Sigmoid colon (tissue), 3 donors: ENCODE results near the gene TMEM198.

Source experiments
- CTCF ChIP-seq, 4 experiments: fragments of 450-650 bp in 3 of 4; fragments of 200-600 bp in 1 of 4; IDR thresholded peaks; one replicate each; pipeline ENCODE4 v1.5.1; 2016 to 2019; ENCODE audit warnings: antibody characterized with exemption in 4 of 4, mild to moderate bottlenecking in 3 of 4, moderate library complexity in 2 of 4
- POLR2A ChIP-seq, 2 donors: fragments of 450-650 bp; IDR thresholded peaks; one replicate each; pipeline ENCODE4 v1.6.1; 2016; ENCODE audit warnings: antibody characterized with exemption in 2 of 2, mild to moderate bottlenecking in 2 of 2, moderate library complexity in 2 of 2

- TF ChIP-seq CTCF (IDR thresholded peaks at IDR 0.05) (no peak), POLR2A (IDR thresholded peaks at IDR 0.05) (no peak)
Measured at GRCh38 chr2:219512524-219513216, 31.2 kb upstream of the TMEM198 start.
